HG03354 (cell line): ENCODE results near the gene PUDP.
"Not testable (repeated sequence)": the region's sequence is repeated elsewhere in the genome, so short reads cannot be mapped to it uniquely, and the experiment has no call there.

Experiments
- ATAC-seq: cut with Tn5 transposase; IDR thresholded peaks from one replicate; pipeline ENCODE4 v1.9.1; 2021; ENCODE audit warnings: mild to moderate bottlenecking; ENCODE audit not compliant: unreplicated experiment, poor library complexity, severe bottlenecking

The PUDP gene

GRCh38 chrX:7147978-7148854, at the start of gene PUDP:
PUDP (minus strand) TSS chrX:7148153; CDS start chrX:7148113, 40 bp downstream.
- peak; percentile 81 for ATAC-seq

- no peak for ATAC-seq
Observed at GRCh38 chrX:7194606-7195005, 46.7 kb upstream of the PUDP start.

DNA sequence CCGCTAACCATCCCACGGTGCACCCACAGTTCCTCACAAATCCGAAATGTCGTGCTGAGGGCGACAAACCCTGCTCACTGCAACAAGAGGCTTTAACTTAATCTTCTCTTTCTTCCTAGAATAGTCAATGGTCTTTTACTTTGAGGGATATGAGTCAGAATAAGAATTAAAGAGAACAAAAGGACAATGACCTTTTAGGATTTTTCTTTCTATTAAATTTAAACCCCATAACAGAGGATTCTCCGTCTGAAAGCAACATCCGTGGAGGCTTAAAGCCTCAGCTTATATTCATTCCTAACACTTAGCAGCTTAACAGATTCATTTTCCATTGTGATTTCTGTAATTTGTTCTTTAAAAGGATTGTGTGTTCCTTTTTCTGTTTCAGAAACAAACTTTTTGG, 44.9 kb upstream of the PUDP start:
- ATAC-seq = no peak

GRCh38 chrX:7191681-7192110, 43.7 kb upstream of the PUDP start:
- peak; percentile 57 for ATAC-seq

DNA sequence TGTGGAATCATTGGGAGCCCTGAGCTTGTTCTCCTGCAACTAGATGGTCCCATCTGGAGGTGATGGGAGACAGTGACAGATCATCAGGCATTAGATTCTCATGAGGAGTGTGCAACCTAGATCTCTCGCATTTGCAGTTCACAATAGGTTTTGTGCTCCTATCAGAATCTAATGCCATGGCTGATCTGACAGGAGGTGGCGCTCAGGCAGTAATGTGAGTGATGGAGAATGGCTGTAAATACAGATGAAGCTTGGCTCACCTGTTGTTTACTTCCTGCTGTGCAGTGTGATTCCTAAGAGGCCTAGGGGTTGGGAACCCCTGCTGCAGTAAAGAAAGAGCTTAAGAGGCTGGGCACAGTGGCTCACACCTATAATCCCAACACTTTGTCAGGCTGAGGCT, 42.2 kb upstream of the PUDP start:
- ATAC-seq = no peak

GRCh38 chrX:7188672-7189071, 40.7 kb upstream of the PUDP start:
- no peak for ATAC-seq

GRCh38 chrX:7184816-7185215, 36.9 kb upstream of the PUDP start:
- no peak for ATAC-seq

GRCh38 chrX:7179446-7179845, 31.5 kb upstream of the PUDP start:
- ATAC-seq = no peak

DNA sequence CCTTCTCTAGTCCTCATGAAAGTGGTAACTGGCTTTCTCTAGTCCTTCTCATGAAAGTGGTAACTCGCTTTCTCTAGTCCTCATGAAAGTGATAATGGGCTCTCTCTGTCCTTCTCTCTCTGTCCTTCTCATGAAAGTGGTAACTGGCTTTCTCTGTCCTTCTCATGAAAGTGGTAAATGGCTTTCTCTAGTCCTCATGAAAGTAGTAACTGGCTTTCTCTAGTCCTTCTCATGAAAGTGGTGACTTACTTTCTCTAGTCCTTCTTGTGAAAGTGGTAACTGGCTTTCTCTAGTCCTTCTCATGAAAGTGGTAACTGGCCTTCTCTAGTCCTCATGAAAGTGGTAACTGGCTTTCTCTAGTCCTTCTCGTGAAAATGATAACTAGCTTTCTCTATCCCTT, 30.9 kb upstream of the PUDP start:
- not testable (repeated sequence) for ATAC-seq

GRCh38 chrX:7170898-7171297, 22.9 kb upstream of the PUDP start:
- ATAC-seq = peak; percentile 69

GRCh38 chrX:7169627-7170026, 21.7 kb upstream of the PUDP start:
- no peak for ATAC-seq

DNA sequence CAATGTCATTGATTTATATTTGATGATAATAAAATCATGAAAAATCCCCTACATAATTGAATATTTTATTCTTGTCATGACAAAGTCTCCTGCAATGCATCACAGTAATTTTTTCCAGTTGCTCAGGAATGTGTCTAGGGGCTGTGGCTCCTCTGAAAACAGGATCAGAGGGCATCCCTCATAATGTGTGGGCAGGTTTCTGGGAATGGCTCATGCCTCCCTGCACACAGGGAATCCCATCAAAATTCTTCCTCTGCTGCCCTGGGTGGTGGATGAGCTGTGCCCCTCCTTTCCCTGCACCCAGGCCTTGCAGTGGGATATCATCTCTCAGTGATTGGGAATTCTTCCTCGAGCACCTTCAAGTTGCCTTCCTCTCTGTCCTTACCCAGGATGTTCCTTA, 20.4 kb upstream of the PUDP start:
- no peak for ATAC-seq

DNA sequence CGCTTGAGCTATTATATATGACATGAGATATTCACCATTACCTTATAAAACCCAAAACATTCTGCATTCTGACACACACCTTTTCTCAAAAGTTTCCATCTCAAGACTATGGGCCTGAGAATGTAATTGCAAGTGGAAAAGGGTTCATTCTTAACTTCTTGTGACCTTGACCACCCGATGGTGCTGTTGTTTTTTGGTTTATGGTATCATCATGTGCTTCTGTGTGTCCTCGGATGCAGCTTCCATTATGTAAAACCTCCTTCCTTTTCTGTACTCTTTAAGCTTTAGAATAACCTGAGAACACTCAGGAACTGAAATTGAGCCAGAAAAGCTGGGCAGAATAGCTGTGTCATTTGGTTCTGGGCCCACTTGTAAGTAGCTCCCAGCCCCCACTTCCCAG, 16.2 kb upstream of the PUDP start:
- ATAC-seq = peak; percentile 81

- no peak for ATAC-seq
Observed at GRCh38 chrX:7163146-7163677, 15.3 kb upstream of the PUDP start.

DNA sequence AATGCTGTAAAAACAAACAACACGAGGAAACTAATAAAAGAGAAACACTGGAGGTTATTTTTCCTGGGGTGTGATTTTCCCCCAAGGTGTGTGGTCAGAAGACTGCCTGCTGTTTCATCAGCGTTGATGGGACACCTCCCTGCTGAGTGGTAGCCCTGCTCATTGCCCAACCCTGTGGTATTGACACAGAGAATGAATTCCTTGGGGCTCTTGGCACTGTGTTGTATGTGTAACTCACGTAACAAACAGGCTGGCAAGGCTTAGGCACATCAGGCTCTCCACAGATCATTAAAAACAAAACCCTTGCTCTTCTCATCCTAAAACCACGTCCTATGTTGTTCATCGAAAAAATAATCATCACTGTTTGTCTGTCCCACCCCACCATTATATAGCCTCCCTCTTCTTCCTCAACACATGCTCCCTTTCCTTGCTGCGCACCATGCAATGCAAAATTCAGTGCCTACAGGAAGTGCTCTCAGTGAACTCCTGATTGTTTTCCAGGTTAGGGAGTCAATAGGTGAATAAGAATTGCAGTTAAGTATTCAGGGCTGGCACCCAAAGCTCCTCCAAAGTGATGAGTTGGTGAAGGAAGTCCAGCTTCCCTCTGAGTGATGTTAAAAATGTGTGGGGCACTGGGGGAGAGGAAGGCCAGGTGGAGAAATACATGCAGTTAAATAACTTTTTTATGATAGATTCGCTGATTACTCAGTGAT, 11.4 kb upstream of the PUDP start:
- ATAC-seq = no peak

- ATAC-seq = no peak
Observed at GRCh38 chrX:7158468-7158990, 10.6 kb upstream of the PUDP start.

GRCh38 chrX:7156879-7157278, 8.9 kb upstream of the PUDP start:
- ATAC-seq = no peak

DNA sequence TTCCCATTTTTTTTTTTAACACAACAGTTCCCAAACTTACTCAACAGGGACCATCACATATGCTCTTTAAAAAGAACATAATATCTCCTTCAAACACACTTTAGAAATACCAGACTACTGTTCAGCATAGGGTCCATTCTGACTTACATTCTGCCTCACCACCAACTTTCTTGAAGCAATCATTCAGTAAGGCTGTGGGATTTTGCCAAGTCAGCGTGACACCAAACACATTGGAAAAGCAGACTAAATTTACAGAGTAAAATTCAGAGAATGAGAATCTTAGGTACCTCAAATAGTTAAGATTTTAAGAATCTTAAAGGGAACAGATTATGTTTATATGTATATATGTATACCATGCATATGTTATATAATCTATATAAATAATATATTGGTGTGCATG, 7.2 kb upstream of the PUDP start:
- ATAC-seq = no peak

- ATAC-seq = no peak
Observed at GRCh38 chrX:7154041-7154597, 6.2 kb upstream of the PUDP start.

DNA sequence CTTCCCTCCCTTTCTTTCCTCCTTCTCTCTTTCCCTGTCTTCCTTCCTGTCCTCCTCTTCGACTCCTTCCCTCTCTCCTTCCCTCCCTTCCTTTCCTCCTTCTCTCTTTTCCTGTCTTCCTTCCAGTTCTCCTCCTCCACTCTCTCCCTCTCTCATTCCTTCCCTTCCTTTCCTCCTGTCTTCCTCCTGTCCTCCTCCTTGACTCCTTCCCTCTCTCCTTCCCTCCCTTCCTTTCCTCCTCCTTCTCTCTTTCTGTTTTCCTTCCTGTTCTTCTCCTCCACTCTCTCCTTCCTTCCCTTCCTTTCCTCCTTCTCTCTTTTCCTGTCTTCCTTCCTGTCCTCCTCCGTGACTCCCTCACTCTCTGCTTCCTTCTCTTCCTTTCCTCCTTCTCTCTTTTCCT, 5.3 kb upstream of the PUDP start:
- ATAC-seq = no peak
